ENCODE results near the gene HPGDS.
"Not testable (repeated sequence)": the region's sequence is repeated elsewhere in the genome, so short reads cannot be mapped to it uniquely, and the experiment has no call there.

Gene HPGDS

GRCh38 chr4:94319927-94320326 is 22.7 kb downstream of the HPGDS start:
- DNase-seq (ENCODE audit: low read depth), result not testable (repeated sequence)

GRCh38 chr4:94307231-94307871 is 35.3 kb downstream of the HPGDS start:
- DNase-seq (ENCODE audit: low read depth), result no peak

- no peak for DNase-seq (ENCODE audit: low read depth)
These were observed 35.9 kb downstream of the HPGDS start for GRCh38 chr4:94306713-94307112.

GRCh38 chr4:94305466-94306225 is 37.0 kb downstream of the HPGDS start:
- DNase-seq (ENCODE audit: low read depth), result no peak

GRCh38 chr4:94304365-94304971 is 38.2 kb downstream of the HPGDS start:
- no peak for DNase-seq (ENCODE audit: low read depth)

GRCh38 chr4:94302191-94302590 is 40.4 kb downstream of the HPGDS start:
- DNase-seq (ENCODE audit: low read depth), result no peak

- DNase-seq (ENCODE audit: low read depth), result no peak
These were observed 43.8 kb downstream of the HPGDS start for GRCh38 chr4:94298725-94299252.

- DNase-seq (ENCODE audit: low read depth), result not testable (repeated sequence)
These were observed 47.2 kb downstream of the HPGDS start for GRCh38 chr4:94295473-94295872.

- not testable (repeated sequence) for DNase-seq (ENCODE audit: low read depth)
These were observed 48.7 kb downstream of the HPGDS start for GRCh38 chr4:94293981-94294380.

GRCh38 chr4:94290245-94290644 is 52.4 kb downstream of the HPGDS start:
- no peak for DNase-seq (ENCODE audit: low read depth)

- no peak for DNase-seq (ENCODE audit: low read depth)
These were observed 57.0 kb downstream of the HPGDS start for GRCh38 chr4:94285666-94286065.

GRCh38 chr4:94284889-94285288 is 57.7 kb downstream of the HPGDS start:
- no peak for DNase-seq (ENCODE audit: low read depth)

GRCh38 chr4:94278781-94279180 is 63.9 kb downstream of the HPGDS start:
- DNase-seq (ENCODE audit: low read depth), result no peak

GRCh38 chr4:94277534-94277933 is 65.1 kb downstream of the HPGDS start:
- no peak for DNase-seq (ENCODE audit: low read depth)

GRCh38 chr4:94276204-94276603 is 66.4 kb downstream of the HPGDS start:
- DNase-seq (ENCODE audit: low read depth), result no peak

- DNase-seq (ENCODE audit: low read depth), result no peak
These were observed 67.7 kb downstream of the HPGDS start for GRCh38 chr4:94274912-94275311.

- no peak for DNase-seq (ENCODE audit: low read depth)
These were observed 71.4 kb downstream of the HPGDS start for GRCh38 chr4:94271248-94271647.

GRCh38 chr4:94267037-94267436 is 75.6 kb downstream of the HPGDS start:
- DNase-seq (ENCODE audit: low read depth), result no peak

- no peak for DNase-seq (ENCODE audit: low read depth)
These were observed 80.2 kb downstream of the HPGDS start for GRCh38 chr4:94262163-94263016.

- no peak for DNase-seq (ENCODE audit: low read depth)
These were observed 85.8 kb downstream of the HPGDS start for GRCh38 chr4:94256828-94257227.

GRCh38 chr4:94256144-94256783 is 86.4 kb downstream of the HPGDS start:
- no peak for DNase-seq (ENCODE audit: low read depth)

- DNase-seq (ENCODE audit: low read depth), result no peak
These were observed 89.6 kb downstream of the HPGDS start for GRCh38 chr4:94253036-94253435.

Measured in stimulated activated CD4-positive, alpha-beta T cell treated with anti-CD3 and anti-CD28 coated beads, Interleukin-2, amount 100 ng/mL, for 4 hours (primary cell).